Measurements from ENCODE around the gene MAG.

- TF ChIP-seq CTCF (IDR thresholded peaks at IDR 0.05) (no peak), POLR2A (IDR thresholded peaks at IDR 0.05) (no peak)
These were observed 1.8 kb downstream of the MAG start for GRCh38 chr19:35293808-35294207.

Measured in thyroid gland (tissue), 4 donors.